ENCODE results near the gene SLC25A28.

The SLC25A28 gene, protein sequence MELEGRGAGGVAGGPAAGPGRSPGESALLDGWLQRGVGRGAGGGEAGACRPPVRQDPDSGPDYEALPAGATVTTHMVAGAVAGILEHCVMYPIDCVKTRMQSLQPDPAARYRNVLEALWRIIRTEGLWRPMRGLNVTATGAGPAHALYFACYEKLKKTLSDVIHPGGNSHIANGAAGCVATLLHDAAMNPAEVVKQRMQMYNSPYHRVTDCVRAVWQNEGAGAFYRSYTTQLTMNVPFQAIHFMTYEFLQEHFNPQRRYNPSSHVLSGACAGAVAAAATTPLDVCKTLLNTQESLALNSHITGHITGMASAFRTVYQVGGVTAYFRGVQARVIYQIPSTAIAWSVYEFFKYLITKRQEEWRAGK

DNA sequence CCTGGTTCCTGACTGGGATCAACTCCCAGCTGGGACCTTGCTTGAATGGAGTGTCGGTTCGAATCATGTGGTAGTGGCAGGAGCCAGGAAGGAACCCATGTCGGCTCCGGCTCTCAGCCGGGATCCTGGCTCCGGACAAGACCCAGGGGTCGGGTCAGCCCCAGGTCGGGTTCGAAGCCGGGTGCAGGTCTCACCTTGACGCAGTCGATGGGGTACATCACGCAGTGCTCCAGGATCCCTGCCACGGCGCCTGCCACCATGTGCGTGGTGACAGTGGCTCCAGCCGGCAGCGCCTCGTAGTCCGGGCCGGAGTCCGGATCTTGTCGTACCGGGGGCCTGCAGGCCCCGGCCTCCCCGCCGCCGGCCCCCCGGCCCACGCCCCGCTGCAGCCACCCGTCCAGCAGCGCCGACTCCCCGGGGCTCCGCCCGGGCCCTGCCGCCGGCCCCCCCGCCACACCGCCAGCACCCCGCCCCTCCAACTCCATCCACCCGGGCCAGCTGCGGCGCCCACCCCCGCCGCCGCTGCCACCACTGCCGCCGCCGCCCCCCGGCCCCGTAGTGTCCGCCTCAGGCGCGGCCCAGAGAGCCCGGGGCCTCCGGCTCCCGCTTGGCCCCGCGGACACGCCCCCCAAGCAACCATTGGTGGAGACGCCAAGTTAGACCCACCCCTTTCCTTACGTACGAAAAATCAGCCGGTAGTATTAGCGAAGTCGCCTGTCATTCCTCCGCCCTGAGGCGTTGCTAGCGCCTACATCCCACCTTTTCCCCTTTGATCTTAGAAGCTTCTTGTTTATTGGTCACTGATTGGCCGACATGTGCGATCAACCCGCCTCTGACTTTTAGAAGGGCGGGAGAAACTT is at the start of gene SLC25A28:
Gene SLC25A28 (minus strand): TSS at position 589 of the 860 bp plus-strand sequence. CDS start 104 bp downstream, at position 485.
- DNase-seq (ENCODE audit: low read depth in 3 of 3), result peak; percentile 82 to 90 (median 89)

DNA sequence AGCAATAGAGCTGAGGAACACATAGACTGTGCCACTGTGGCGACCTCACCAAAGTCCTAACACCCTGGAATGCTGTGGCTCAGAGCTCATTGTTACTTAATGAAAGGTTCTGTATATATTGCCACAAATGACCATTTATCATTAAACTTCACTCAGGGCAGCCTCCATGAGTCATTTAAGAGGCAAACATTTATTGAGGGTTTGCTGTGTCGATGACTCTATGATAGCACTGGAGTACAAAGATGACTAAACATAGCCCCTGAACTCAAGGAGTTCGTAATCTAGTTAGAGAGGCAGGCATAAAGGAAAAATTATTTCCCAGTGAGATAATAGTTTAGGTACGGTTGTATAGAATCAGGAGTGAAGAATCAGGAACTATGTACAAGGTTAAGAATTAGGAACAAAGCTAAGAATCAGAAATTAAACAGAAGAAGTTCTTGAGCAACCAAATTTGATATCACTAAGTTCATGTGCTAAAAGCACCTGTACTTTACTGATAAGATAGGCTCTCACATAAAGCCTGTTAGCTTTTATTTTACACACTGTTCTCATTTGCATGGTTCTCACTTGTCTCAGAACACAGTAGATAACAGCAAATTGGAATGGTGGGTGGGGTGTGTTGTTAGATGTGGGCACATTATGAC is 47.0 kb upstream of the SLC25A28 start:
- DNase-seq (ENCODE audit: low read depth in 3 of 3), result no peak

DNA sequence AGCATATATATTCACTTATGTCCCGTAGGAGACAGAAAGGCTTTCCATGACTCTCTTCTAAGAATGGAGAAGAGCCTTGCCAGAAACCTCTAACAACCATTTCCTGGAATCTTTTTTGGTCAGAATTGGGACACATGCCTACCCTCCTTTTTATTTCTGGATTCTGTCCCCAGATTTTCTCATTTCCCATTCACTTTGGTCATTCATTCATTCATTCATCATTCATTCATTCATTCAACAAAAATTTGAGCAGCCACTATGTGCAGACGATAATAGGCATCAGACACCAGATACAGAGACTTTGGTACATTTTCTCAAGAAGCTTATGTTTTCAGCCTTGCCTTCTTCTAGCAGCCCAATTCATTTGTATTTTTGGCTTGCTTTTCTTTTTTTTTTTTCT is 45.1 kb upstream of the SLC25A28 start:
- no peak for DNase-seq (ENCODE audit: low read depth in 3 of 3)

DNA sequence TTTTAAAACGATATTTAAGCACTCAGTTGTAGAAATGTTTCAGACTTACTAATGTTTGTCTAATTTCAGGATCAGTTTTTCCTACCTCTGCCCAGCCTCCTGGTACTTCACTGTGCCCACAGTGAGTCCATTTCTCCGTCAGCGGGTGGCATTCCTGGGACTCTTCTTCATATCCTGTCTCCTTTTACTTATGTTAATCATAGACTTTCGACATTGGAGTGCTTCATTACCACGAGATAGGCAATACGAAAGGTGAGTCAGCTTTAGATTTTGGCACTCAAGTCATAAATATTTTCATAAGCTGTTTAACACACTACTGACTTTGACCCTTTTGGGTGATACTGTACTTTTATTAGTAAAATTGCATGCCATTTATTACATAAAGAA is 41.1 kb upstream of the SLC25A28 start:
- no peak for DNase-seq (ENCODE audit: low read depth in 3 of 3)

DNA sequence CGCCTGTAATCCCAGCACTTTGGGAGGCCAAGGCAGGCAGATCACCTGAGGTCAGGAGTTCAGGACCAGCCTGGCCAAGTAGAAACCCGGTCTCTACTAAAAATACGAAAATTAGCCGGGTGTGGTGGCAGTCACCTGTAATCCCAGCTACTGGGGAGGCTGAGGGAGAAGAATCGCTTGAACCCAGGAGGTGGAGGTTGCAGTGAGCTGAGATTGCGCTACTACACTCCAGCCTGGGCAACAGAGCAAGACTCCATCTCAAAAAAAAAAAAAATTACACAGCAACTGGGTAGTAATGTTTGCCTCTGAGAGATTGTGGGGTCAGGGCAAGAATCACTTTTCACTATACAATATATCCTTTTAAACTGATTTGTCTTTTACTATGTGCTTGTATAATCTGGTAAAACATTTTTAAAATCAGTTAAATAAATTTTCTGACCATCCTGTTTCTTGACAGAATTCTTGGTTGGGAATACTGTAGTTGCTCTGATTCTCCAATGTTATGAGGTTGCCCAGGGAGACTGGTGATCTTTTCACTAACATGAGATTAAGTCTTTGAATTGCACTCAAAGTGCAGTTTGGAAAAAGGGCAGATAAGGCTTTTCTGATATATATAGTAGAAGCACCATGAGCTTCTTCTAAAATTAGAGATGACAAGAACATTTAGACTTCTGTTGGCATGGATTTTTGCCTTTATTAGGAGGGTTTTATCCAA is 40.6 kb upstream of the SLC25A28 start:
- no peak for DNase-seq (ENCODE audit: low read depth in 3 of 3)

DNA sequence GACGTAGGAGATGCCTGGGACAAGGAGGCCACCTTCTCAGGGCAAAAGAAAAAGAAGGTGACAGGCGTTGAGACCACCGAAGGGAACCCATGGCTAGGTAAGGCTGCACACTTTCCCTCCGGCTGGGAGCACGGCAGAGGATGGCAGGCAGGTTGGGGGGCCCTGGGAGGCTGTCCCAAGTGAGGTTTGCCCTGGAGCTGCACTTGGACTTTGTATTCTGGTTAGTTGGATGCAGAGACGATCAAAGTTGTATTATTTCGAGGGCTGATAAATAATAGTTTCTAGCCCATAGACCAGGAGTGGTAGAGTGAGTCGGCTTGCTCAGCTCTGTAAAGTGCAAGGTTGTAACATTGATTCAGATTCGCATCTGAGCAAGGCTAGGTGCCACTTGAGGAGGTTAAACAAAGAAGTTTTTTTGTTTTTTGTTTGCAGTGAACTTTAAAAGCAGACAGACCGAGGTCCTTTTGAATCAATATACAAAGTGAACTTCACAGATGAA is 39.7 kb upstream of the SLC25A28 start:
- peak in 1 of 3 donors; percentile 2 for DNase-seq (ENCODE audit: low read depth in 3 of 3)

DNA sequence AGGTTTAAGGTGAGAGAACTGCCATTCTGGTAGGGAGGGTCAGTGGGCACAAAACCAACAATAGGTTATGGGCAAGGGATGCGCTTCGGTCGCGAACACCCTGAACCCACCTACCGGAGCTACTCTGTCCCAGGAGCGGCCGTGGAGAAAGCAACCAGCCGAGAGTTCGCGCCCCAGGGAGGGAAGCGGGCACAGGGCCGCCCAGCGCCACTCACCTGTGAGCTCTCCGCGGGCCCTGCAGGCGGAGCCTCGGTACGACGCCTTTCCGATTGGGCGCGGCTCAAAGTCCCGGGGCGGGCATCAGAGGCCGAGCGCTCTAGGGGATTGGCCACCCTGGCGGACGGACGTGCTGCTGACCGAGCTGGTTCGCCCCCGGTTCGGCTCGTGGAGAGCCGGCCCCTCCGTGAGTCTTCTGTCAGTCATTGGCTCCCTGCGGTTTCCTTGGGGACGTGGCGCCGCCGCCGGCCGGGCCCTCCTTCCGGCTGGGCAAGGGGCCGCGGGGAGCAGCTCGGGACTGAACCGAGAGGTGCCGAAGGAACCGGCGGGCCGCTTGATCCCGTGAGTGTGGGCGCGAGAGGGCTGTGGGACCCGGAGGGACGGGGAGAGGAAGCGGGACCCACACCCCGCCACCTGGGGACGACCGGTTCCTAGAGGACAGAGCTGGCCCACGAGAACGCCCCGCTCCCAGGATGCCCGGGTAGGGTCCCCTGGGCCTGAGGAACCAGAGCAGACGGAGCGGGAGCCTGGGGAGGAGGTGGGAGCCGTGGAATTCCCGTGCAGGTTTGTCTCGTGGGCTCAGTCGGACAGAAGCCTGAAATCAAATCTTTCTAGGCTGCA is 39.0 kb upstream of the SLC25A28 start, which contains the start of gene ENTPD7:
Gene ENTPD7 (plus strand): TSS at position 479 of the 837 bp plus-strand sequence. CDS start 448 bp downstream, outside the sequence.
- DNase-seq (ENCODE audit: low read depth in 3 of 3), result peak; percentile 84 to 90 (median 90)

DNA sequence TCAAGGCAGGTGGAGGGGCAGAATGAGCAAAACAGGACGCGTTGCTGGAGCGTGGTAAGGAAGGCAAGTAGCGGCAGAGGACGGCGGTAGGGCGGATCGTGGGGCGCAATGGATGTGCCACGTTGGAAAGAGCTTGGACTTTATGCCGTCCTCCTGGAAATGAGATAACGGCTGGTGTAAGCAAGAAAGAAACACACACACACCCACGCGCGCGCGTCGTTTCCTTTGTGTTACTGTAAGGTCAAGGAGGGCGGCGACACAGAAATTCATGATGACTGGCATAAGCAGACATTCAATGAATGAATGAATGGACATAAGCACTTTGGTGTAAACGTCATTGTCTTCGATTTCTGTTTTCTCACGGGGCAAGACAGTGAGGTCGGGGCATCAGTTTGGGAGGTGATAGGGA is 38.4 kb upstream of the SLC25A28 start:
- DNase-seq (ENCODE audit: low read depth in 3 of 3), result peak; percentile 39 to 60 (median 43)

DNA sequence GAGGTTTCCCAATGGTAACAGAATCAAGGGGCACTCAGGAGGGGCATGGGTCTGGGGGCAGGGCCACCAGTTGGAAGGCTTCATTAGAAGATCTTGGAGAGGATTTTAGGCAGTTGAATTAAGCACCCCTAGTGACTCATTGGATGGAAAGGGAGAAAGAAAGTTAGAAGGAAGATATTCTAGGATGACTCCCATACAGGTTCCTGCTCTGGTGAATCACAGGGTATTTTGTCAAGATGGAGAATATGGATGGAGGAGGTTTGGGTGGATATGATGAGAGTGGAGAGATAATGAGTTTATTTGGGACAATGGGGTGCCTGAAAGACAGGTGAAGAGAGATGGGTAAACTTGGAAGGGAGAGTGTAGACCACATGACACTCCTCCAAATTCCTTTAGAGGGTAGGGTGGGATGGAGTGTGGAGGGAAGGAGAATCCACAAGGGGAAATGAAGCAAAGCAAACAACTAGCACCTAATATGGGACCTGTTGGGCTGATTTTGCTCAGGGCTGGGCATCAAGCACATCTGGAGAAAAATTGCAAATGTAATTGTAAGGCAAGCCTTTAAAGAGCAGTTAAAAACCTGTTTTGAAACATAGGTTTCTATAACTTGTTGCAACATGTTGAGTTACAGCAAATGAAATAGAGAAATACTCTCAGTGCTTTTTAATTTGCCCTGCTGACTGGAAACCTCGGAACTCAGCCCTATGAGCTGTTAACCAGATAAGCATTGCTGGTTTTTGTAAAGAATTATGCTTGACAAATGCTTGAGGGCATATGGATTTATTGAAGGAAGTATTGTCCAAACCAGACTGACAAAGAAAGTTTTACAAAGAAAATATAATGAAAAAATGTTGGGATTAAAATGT is 36.2 kb upstream of the SLC25A28 start:
- no peak for DNase-seq (ENCODE audit: low read depth in 3 of 3)

DNA sequence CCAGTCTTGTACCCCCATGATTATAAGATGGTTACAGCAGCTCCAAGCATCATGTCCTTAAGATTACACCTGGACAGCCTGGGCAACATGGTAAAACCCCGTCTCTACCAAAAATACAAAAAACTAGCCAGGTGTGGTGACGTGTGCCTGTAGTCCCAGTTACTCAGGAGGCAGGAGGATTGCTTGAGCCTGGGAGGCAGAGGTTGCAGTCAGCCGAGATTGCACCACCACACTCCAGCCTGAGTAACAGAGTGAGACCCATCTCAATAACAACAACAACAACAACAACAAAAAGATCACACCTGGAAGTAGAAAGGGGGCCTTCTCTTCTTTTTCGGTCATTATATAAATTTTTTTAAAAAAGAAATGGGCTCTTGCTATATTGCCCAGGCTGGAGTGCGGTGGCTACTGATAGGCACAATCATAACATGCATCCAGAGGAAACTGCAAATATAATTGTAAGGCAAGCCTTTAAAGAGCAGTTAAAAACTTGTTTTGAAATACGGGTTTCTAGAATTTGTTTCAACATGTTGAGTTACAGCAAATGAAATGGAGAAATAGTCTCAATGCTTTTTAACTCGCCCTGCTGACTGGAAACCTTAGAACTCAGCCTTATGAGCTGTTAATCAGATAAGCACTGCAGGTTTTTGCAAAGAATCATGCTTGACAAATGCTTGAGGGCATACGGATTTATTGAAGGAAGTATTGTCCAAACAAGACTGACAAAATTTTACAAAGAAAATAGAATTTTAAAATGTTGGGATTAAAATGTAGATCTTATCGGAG is 34.3 kb upstream of the SLC25A28 start:
- DNase-seq (ENCODE audit: low read depth in 3 of 3), result no peak

DNA sequence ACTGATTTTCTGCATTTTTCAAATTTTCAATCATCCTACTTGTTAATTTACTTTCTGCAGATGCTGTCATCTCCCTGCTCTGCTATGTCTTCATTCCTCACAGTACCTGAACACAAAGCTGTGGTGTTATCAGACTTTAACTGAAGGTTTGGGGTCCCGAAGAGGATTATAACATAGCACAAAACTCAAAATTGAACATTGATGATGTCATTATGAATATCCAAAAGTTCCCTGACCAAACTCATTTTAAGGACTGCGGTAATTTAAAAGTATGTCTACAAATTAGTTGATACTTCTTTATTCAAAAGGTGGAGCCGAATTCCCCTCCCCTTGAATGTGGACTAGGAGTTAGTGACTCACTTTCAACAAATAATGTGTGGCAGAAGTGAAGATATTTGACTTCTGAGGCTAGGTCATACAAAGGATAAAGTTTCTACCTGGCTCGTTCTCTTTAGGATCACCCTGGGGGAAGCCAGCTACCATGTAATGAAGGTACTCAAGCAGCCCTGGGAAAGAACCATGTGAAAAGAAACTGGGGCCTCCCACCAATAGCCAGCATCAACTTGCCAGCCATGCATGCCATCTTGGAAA is 32.7 kb upstream of the SLC25A28 start:
- no peak for DNase-seq (ENCODE audit: low read depth in 3 of 3)

DNA sequence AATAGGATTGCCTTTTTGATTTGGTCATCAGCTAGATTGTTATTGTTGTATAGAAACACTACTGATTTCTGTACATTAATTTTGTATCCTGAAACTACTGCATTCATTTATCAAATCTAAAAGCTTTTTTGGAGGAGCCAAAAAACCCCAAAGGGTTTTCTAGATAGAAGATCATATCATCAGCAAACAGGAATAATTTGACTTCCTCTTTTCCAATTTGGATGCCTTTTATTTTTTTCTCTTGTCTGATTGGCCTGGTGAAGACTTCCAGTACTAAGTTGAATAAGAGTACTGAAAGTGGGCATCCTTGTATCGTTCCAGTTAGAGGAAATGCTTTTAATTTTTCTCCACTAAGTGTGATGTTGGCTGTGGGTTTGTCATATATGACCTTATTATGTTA is 28.5 kb upstream of the SLC25A28 start:
- DNase-seq (ENCODE audit: low read depth in 3 of 3), result no peak

DNA sequence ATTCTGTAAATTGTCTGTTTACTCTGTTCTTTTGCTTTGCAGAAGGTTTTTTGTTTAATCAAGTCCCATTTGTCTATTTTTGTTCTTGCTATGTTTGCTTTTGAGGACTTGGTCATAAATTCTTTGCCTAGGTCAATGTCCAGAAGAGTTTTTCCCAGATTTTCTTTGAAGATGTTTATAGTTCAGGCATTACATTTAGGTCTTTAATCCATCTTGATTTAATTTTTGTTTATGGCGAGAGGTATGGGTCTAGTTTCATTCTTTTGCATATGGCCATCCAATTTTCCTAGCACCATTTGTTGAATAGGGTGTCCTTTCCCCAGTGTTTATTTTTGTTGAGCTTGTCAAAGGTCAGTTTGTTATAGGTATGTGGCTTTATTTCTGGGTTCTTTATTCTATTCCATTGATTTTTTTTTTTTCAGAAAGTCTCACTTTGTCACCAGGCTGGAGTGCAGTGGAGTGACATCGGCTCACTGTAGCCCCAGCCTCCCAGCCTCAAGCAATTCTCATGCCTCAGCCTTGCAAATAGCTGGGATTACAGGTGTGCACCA is 27.4 kb upstream of the SLC25A28 start:
- no peak for DNase-seq (ENCODE audit: low read depth in 3 of 3)

DNA sequence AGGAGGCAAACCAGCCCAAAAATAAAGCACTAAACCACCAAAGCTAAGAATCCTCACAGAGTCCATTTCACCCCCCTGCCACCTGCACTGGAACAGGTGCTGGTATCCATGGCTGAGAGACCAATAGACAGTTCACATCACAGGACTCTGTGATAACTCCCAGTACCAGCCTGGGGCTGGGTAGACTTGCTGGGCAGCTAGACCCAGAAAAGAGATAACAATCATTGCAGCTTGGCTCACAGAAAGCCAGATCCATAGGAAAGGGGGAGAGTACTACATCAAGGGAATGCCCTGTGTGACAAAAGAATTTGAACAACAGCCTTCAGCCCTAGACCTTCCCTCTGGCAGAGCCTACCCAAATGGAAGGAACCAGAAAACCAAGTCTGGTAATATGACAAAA is 13.6 kb upstream of the SLC25A28 start:
- DNase-seq (ENCODE audit: low read depth in 3 of 3), result no peak

DNA sequence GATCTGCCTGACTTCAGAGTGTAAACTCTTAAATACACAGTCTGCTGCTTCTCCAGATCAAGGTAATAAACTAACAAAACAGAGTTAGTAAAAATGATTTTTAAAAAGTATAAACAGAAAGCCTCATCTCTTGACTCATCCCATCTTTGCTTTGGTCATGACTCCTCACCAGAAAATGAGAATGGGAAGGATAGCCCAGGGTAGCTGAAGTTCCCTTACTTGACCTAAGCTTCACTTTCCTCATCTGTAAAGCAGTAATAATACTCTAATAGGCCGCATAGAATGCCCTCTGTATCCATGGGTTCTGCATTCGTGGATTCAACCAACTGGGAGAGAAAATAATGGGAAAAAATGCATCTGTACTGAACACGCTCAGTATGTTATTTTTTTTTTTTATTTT is 11.3 kb upstream of the SLC25A28 start:
- DNase-seq (ENCODE audit: low read depth in 3 of 3), result no peak

DNA sequence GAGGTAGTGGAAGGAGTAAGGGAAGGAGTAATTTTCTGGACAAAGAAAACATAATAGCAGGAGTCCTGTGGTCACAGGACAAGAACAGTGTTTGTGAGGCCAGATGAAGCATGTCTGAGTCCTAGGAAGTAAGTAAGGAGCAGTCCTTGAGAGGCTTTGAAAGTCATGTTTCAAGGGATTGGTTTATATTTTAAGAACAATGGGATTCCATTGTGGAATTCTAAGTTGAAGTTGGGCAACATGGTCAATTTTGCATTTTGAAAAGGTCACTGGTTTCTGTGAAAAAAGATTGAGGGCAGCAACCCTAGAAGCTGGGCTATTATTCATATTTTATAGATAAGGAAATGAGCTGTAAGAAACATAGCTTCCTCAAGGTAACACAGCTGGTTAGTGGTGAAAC is 10.8 kb upstream of the SLC25A28 start:
- no peak for DNase-seq (ENCODE audit: low read depth in 3 of 3)

DNA sequence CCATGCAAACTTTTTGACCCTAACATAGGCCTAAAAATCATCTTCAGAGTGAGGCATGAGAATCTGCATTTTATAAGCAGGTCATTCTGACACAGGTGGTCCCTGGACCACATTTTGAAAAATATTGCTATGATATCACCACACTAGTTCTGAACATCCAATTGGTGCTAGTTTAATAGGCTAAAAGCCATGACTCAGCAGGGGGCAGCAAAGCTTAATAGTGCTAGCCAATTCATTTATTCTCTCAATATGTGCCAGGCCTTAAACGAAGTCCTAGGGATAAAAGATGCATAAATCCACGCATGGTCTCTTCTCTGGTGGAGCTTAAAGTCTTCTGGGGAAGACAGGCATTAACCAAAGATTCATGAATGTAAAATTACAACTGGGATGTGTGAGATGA is 10.2 kb upstream of the SLC25A28 start:
- no peak for DNase-seq (ENCODE audit: low read depth in 3 of 3)

DNA sequence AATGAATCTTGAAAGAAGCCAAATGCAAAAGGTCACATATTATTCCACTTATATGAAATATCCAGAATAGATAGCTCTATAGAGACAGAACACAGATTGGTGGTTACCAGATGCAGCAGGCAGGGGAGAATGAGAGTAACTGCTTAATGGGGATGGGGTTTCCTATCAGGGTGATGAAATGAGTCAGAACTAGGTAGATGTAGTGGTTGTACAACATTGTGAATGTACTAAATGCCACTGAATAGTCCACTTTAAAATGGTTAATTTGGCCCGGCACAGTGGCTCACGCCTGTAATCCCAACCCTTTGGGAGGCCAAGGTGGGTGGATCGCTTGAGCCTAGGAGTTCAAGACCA is 9.4 kb upstream of the SLC25A28 start:
- no peak for DNase-seq (ENCODE audit: low read depth in 3 of 3)

Data from stimulated activated CD4-positive, alpha-beta T cell treated with anti-CD3 and anti-CD28 coated beads, TNF-alpha, amount 100 ng/mL, for 48 hours (primary cell).